ENCODE measurements around the gene EMC6.

EMC6 gene

GRCh38 chr17:3660311-3660891 lies 8.2 kb upstream of the EMC6 start:
- TF ChIP-seq, protein P1, sequence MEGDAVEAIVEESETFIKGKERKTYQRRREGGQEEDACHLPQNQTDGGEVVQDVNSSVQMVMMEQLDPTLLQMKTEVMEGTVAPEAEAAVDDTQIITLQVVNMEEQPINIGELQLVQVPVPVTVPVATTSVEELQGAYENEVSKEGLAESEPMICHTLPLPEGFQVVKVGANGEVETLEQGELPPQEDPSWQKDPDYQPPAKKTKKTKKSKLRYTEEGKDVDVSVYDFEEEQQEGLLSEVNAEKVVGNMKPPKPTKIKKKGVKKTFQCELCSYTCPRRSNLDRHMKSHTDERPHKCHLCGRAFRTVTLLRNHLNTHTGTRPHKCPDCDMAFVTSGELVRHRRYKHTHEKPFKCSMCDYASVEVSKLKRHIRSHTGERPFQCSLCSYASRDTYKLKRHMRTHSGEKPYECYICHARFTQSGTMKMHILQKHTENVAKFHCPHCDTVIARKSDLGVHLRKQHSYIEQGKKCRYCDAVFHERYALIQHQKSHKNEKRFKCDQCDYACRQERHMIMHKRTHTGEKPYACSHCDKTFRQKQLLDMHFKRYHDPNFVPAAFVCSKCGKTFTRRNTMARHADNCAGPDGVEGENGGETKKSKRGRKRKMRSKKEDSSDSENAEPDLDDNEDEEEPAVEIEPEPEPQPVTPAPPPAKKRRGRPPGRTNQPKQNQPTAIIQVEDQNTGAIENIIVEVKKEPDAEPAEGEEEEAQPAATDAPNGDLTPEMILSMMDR (IDR thresholded peaks at IDR 0.05): no peak
- DNase-seq (ENCODE audit: low spot score): no peak
- Histone ChIP-seq H3K4me3 (no peak overlapping the region), H3K27ac (peak overlapping the region; percentile 70 to 88)

- no peak overlapping the region for H3K27ac ChIP-seq
- no peak for DNase-seq (ENCODE audit: low spot score)
- H3K4me3 ChIP-seq: no peak overlapping the region
- TF ChIP-seq, protein P1 (IDR thresholded peaks at IDR 0.05): no peak
Measured at GRCh38 chr17:3663102-3664011, 5.3 kb upstream of the EMC6 start.

- DNase-seq (ENCODE audit: low spot score): no peak
- no peak overlapping the region for H3K4me3 ChIP-seq
- no peak overlapping the region for H3K27ac ChIP-seq
Measured at GRCh38 chr17:3665834-3666233, 2.8 kb upstream of the EMC6 start.

GRCh38 chr17:3666516-3666915 lies 2.1 kb upstream of the EMC6 start:
- peak overlapping the region in 1 of 2 donors; percentile 100 for H3K27ac ChIP-seq
- TF ChIP-seq, protein P1 (IDR thresholded peaks at IDR 0.05): no peak
- H3K4me3 ChIP-seq: peak overlapping the region; percentile 100
- no peak for DNase-seq (ENCODE audit: low spot score)

More at GRCh38 chr17:3665834-3666233, 2.8 kb upstream of the EMC6 start:
- TF ChIP-seq, protein P1 (IDR thresholded peaks at IDR 0.05): no peak

DNA sequence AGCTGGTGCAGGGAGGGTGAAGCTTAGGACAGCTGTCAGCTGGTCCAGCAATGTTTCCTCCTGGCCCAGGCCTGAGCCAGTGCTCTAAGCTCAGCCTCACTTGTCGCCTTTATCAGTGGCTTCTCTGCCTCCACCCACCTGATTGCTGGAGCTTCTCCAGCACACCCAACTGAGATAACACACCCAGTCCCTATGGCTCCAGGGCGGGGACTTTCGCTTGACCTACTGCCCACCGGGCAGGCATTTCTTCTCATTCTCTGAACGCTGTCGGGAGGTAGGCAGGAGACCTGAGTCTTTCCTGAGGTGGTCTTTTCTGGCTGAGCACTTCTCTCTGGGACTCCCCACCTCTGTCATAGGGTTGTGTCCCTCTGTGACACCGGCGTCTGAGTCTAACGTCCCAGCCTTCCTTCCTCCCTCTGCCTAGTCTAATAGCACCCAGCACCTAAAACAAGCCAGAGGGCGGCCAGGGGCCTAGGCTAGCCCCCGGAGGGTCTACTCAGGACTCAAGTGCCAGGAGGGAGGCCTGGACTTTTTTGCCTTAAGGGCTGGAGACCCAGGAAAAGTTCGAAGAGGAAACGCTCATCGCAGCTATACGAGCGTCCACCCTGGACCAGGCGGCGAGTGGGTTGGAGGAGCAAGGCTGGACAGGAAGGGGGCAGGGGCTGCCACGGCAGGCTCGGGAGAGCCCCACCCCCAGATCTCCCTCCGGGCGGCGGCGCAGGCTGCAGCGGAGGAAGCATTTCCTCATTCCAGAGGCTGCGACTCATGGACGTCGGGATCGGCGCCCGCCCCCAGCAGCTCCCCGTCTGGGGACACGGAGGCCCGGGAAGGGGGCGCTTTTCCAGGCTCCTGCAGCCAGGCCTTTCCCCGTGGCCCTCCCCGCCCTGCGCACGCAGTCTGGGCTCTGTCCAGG lies 990 bp upstream of the EMC6 start:
- Histone ChIP-seq H3K27ac (peak overlapping the region; percentile 92 to 100), H3K4me3 (peak overlapping the region; percentile 100)
- DNase-seq (ENCODE audit: low spot score): peak; percentile 95
- TF ChIP-seq, protein P1 (IDR thresholded peaks at IDR 0.05): no peak

DNA sequence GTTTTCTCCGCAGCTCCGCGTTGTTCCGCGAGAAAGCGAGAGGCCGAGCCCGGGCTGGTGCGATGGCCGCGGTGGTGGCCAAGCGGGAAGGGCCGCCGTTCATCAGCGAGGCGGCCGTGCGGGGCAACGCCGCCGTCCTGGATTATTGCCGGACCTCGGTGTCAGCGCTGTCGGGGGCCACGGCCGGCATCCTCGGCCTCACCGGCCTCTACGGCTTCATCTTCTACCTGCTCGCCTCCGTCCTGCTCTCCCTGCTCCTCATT lies 404 bp downstream of the EMC6 start:
- H3K27ac ChIP-seq: peak overlapping the region; percentile 92 to 100
- DNase-seq (ENCODE audit: low spot score): no peak
- H3K4me3 ChIP-seq: peak overlapping the region; percentile 100
- TF ChIP-seq, protein P1 (IDR thresholded peaks at IDR 0.05): no peak

Measured in coronary artery (tissue), 2 donors.